SIG-M5 treated with dmso at 0.1 percent for 504 hours (cell line): Measurements from ENCODE around the gene TMEM135.
"Not testable (repeated sequence)": the region's sequence is repeated elsewhere in the genome, so short reads cannot be mapped to it uniquely, and the experiment has no call there.

Source experiments
- DNase-seq: peaks from one replicate; lab custom pipeline; 2025; ENCODE audit not compliant: unreplicated experiment; lab: John Stamatoyannopoulos, UW

The TMEM135 gene

DNA sequence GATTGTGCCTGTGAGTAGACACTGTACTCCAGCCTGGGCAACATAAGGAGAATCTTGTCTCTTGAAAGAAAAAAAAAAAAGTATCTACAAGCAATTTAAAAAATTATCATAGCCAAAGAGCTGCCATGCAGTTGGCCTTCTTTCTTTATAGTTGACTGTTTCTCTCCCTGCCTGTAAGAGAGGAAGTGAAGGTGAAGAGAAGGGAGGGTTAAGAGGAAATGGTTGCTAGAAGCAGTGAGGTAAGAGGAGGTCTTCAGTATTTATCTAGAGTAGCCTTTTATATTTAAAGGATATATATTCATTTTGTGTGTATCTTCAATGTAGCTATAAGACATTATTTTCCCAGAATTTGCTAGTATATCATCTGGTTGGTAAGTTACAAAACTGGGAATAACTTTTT is 217.9 kb downstream of the TMEM135 start:
- peak; percentile 25 for DNase-seq

DNA sequence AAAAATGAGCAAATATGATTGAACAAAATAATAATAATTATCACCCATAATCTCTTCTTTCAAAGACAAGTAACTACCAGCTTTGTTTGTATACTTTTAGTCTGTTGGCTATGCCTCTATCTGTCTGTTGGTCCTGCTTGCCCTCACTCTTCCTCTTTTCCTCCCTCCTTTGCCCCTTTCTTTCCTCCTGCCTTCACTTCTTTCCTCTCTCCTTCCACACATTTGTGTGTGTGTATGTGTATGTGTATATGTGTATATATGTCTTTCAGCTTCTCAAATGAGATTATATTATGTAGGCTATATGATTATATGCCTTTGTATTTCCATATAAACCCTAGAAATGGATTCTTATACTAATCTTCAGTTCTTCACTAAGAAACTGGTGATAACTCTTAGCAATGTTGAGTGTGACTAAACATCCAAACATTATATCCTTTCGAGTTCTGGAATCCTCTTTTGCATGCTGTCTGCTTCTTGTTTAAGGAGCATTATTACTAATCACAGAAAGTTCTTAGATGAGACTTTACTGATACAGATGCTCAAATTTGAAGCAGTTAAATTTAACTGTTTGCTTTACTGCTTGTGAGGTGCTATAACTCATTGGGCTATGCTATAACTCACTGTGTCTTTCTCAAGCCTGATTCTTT is 219.1 kb downstream of the TMEM135 start:
- DNase-seq, result no peak

DNA sequence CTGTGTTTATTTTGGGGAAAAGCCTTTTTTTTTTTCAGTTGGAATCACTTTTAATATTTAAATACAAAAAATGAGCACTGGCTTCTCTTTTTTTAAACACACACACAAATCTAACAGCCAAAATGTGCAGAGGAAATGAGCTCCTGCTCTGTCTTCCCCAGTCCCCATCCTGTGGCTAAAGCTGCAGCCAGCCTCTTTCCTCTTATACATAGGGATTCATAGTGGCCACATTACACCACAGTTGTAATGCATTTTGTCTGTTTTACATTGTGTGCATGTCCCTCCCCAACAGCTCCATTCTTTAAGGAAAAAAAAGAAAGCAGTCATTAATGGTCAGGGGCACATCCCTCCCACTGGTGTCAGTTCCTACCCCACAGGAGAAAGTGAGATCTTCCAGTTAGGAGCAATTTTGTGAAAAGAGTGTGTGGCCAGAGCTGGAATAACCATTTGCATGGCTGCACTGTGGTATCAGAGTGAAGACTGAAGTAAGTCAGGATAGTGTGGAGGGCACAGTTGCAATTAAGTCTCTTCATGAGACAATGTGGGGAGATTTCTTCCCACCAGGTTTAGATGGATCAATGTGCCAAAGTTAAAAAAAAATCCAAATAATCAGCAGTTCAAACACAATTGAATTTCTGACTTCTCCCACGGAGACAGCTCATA is 220.6 kb downstream of the TMEM135 start:
- DNase-seq, result no peak

DNA sequence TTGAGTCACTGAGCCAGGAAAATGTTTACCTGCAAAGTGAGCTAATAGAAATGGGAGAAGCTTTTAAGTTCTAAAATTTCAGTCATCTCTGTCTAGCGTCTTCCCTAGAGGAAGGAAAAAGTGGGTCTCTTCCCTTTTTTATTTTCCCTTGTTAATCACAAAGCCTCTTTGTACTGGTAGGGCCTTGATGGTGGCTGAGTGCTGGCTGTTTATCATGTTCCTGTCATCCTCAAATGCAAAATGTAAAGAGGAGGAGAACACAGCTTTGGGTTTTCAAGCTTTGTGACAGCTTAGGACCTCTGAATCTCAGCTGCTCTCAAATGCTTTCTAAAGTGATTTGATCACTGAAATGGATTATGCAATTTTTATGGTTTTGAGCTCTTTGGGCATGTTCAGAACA is 222.0 kb downstream of the TMEM135 start:
- no peak for DNase-seq

DNA sequence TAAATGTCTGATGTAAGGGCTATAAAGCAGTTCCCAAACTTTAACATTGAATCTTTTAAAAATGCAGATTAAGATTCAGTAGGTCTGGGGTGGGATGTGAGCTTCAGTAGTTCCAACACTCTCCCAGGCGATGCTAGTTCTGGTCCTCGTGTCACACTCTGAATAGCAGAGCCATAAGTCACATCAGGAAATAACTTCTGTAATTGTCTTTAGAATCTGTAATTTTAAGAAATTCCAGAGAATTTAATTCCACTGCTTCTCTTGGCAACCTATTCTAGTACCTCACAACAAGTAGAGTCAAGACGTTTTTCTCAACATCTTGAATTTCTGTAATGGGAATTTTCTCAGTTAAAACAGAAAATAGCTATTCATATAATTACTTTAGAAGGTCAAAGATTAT is 223.1 kb downstream of the TMEM135 start:
- DNase-seq, result no peak

DNA sequence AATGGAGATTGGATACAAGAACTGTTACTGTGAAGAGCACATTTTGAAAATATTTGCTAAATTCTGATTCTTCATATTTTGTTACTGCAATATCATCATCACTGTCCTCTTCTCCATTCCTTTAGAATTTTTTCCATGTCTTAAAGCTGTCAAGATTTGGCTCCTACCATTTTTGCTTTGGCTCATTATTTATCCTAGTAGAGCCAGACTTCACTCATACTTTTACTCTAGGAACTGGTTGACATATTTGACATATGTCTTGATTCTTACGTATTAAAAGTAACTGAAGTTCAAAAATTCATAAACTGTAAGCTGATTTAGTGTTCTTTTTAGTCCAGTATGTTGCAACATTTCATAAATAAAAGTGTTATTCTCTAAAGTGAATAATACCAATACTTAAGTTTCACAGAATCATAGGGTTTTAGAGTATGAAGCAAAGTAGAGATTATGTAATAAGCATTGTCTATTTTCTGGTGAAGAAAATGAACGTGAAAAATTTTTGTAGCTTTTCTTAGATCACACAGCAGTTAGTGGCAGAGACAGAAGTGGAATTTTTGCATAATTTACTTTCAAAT is 225.6 kb downstream of the TMEM135 start:
- no peak for DNase-seq

DNA sequence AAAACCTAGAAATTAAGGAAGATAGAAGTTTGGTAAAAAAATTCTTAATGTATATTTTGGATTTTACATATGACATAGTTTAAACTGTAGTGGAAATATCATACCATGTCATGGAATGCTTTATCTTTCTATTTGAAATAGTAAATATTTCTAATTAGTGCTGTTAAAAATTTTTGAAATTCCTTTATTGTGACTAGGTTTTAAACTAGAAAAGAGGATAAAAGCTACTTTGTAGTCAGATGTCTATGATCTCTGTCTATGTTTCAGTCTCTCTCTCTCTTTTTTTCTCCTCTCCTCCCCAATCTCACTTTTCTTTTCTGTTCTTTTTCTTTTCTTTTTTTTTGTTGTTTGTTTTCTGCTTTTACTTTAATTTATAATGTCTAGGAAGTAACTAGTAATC is 226.2 kb downstream of the TMEM135 start:
- no peak for DNase-seq

DNA sequence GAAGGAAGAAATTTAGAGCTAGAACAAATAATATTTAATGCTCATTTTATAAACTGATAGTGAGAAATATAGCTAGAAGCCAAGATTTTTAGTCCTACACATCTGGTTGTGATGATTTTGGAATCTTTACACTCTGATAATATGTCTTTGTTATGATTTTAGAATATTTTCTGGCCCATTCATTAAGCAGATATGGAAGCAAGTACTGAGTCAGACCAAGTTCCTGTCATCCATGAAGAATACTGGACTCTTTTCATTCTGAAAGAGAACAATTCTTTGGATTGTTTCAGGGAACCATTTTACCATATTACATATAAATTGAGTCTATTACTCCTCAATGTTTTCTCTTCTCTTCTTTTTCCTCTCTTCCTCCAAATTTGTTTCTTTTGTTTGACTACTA is 227.4 kb downstream of the TMEM135 start:
- DNase-seq, result no peak

DNA sequence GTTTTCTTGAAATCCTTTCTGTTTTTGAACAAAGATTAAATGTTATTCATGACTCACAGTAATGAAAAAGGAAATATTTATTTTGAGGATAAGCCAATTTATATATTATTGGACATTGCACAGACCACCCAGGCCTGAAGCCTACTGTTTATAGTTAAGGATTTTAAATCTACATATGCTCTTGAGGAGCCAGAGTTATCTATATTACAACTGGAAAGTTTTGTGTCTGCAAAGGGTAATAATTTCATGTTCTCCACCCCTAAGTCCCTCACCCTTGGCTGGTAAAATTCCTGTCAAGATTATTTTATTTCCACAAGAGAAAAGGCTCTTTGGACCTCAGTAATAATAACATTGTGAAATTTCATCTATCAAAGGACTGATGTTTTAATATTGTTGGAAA is 228.2 kb downstream of the TMEM135 start:
- no peak for DNase-seq

DNA sequence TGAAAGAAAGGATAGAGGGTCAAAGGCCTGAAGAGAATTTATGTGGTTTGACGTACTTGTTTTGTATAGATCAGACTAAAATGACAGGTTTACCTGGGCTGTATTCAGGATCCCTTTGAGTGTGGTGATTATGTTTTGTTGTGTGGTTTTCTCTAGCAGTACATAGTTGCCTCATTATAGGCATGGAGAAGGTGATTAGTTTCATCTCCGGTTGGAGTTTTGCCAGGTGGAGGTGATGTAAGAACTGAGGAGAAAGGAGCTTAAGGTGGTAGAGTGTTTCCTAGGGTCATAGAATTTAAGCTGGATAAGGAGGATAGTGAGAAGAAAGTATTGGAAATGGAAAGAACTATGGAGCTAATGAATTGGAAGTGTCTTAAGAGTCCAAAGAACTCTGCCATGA is 229.0 kb downstream of the TMEM135 start:
- DNase-seq, result no peak

DNA sequence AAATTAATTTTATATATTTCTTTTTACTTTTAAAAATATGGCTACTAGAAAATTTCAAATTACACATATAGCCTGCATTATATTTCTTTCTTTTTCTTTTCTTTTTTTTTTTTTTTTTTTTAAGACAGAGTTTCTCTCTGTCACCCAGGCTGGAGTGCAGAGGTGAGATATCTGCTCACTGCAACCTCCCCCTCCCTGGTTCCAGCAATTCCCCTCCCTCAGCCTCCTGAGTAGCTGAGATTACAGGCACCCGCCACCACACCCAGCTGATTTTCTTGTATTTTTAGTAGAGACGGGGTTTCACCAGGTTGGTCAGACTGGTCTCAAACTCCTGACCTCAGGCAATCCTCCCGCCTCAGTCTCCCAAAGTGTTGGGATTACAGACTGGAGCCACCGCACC is 234.2 kb downstream of the TMEM135 start:
- DNase-seq, result not testable (repeated sequence)

DNA sequence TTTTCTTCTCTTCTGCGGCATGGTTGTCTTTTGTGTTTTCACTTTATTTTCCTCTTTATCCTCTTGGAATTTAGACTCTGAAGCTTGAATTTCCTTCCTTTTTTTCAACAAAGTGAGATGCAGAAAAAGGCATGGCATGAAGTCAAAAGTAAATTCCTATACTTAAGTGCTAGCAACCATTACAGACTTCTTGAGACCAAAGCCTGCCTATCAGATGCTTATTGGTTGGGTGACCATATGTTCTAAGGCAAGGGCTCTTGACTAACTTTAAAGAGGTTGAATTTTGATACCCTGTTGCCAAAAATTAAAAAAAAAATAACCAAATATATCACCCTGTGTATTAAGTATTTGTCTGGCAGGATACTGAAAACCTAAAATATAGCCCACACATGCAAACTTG is 237.4 kb downstream of the TMEM135 start:
- DNase-seq, result no peak

DNA sequence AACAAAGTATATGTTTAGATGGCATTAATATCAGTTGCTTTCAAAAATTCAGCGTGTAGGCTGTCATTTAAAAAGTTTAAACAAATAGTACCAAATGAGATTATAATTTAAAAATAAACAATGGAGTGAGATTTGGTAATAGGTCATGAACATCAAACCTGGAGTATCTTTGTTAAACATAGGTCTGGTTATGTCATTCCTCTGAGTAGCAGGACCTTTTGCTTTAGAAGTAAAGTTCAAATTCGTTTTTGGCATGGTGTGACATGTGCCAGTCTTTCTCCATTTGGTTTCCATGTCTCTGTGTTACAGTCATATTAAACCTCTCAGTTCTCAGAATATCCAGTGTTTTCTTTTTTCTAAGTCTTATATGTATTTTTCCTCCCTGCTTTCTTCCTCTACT is 242.4 kb downstream of the TMEM135 start:
- DNase-seq, result no peak

DNA sequence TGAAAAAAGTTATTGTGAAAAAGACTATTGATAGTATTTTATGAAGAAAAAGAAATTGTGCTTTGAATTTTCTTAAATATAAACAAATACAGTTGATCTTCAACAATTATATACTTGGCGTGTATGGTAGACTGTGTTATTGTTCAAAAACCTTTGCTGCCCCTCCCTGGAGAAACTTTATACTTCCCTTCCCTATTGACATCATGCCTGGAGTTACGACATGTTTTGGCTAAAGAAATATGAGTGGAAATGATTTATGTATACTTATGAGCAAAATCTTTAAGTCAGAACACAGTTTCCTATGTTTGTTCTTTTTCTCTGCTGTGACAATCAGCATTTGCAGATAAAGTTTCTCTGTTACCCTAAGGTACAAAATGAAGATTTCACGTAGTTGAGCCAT is 243.8 kb downstream of the TMEM135 start:
- no peak for DNase-seq

DNA sequence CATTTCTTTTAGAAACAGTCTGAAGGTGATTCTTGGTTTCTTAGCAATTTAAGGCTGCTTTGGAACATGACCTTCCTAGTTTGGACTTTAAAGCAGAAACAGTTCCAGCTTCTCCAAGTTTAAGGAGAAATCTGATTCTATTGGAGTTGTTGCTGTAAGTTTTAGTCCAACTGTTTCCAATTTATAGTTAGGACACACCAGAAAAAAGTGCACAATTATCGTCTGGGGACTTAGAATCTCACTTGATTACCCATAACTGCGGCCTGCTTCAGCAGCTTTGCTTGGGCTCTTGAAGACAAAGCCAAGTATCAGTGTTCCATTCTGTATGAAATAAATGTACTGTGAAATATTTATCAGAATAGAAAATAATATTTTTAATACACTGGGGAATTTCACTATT is 246.6 kb downstream of the TMEM135 start:
- no peak for DNase-seq

DNA sequence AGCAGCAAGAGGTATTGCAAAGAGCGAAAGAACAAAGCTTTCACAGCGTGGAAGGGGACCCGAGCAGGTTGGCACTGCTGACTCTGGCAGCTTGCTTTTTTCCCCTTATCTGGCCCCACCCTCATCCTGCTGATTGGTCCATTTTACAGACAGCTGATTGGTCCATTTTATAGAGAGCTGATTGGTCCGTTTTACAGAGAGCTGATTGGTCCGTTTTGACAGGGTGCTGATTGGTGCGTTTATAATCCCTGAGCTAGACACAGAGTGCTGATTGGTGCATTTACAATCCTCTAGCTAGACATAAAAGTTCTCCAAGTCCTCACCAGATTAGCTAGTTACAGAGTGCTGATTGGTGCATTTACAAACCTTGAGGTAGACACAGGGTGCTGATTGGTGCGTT is 247.9 kb downstream of the TMEM135 start:
- not testable (repeated sequence) for DNase-seq

DNA sequence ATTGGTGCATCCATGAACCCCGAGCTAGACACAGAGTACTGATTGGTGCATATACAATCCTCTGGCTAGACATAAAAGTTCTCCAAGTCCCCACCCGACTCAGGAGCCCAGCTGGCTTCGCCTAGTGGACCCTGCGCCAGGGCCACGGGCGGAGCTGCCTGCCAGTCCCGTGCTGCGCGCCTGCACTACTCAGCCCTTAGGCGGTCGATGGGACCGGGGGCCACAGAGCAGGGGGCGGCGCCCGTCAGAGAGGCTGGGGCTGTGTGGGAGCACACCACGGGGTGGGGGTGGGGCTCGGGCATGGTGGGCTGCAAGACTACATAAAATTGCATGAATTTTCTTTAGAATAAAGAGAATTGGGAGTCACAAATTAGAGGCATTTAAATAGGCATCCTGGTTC is 248.6 kb downstream of the TMEM135 start:
- DNase-seq, result no peak

DNA sequence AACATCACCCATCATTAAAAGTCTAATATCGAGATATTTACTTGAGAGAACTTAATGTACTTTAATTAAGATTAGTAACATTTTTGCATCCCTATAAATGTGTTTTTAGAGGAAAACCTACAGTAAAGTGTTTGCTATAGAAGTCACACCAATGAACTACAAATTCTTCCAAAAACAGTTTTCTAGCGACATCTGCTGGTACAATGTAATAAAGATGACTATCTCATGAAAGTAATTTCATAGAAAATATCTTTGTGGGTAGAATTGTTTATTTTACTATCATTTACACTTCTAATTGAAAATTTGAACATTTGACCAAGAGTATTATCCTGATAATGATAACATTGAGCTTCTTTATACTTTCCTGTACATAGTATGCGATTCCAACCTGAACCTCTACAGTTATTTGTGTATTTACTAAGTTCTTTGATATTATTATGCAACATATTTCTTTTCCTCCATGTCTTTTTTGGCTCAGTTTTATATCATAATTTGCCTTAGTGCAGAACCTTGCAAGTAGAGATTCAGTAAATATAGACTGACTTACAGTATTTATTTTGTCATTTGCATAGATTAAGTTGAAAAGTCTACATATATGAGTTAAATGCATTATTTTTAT is 252.7 kb downstream of the TMEM135 start:
- peak; percentile 32 for DNase-seq

DNA sequence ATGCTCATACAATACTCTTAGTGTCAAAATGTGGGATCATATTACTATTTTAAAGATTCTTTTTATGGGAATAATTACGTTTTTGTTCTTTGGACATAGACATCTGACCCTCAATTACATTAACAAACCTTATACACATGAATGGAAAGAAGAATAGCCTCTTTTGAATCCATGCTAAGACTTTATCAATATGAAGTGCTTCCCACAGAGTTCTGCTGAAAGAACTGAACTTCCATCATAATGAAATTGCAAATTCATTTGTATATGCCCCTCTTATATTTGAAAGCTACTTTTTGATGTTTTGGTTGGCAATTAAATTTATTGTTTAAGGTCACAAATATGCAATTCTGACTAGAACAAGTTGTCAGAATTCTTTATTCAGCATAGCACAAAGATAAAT is 254.9 kb downstream of the TMEM135 start:
- DNase-seq, result no peak

DNA sequence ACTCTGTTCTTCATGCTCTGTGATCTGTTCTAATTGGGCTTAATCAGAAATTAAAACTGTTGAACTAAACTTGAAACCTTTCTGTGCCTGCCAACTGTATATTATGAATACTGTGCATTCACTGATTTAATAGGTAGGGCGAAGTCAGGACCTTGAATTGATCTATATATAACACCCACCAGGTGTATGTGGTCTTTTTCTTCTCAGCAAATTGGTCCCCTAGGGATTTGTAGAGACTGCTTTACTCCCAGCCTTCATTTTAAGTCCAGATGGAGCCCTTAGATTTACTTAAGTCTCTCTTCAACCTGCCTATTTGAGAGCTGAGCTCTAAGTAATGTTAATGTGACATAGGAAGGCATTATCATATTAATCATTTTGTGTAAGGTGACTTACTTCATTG is 257.5 kb downstream of the TMEM135 start:
- DNase-seq, result no peak

DNA sequence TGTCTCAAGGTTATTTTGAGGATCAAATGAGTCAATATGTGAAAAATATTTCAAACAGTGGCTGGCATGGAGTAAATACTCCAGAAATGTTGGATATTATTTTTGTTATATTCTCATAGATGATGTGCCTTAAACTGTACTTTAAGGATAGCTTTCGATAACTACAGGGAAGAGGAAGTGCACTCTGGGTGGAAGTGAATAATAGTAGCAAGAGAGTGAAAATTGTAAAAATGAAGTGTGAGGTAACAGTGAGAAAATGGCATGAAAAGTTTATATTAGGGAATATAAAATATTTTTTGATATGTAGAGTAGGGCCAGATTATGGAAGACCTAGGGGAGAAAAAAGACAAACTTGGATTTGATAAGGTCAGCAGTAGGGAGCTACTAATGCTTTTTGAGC is 258.9 kb downstream of the TMEM135 start:
- no peak for DNase-seq

DNA sequence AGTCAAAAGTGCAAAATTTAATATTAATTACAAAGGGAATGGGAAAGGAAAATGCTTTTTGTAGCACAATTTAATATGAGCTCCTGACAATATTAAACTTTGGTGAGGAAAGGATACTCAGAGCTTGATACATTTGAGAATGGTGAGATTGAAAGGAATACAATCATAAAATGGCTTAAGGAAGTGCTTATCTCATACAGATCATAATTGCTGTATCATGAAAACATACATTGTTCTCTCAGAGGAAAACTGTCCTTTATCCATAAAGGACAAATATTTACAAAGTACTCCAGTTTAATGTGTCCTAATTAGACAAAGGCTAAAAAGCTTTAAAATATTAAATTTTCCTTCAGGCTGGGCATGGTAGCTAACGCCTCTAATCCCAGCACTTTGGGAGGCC is 260.4 kb downstream of the TMEM135 start:
- DNase-seq, result no peak
